Transverse colon (tissue), 4 donors: Measurements from ENCODE around the gene HMG20B. TPM values are rescaled to one million over a fixed set of nuclear protein-coding genes. Genes with fewer than 3 reads are reported as not detected.

Experiments used
- DNase-seq: peaks from one replicate; pipeline ENCODE4 v3.0.0-alpha.2; 2019
- H3K27ac ChIP-seq, 4 donors: fragments of 200-600 bp; sonication (generic); 2 replicates each; pipeline ENCODE4 v1.5.1; 2016 to 2018; ENCODE audit warnings: inconsistent platforms in 4 of 4
- H3K27me3 ChIP-seq: fragments of 200-600 bp; sonication (generic); 2 replicates; pipeline ENCODE4 v1.5.1; 2017; ENCODE audit warnings: inconsistent platforms
- H3K36me3 ChIP-seq, 4 donors: fragments of 200-600 bp; sonication (generic); 2 replicates each; pipeline ENCODE4 v1.5.1; 2017 to 2019; ENCODE audit warnings: inconsistent platforms in 4 of 4
- H3K4me1 ChIP-seq, 4 donors: fragments of 200-600 bp; sonication (generic); 2 replicates each; pipeline ENCODE4 v1.5.1; 2017 to 2020; ENCODE audit warnings: inconsistent platforms in 4 of 4
- H3K4me3 ChIP-seq, 4 donors: fragments of 200-600 bp; sonication (generic); 1 replicate in 1 of 4; 2 replicates in 3 of 4; pipeline versions ENCODE4 v1.5.1 to v1.6.1; 2017 to 2019; ENCODE audit warnings: inconsistent platforms in 4 of 4
- H3K9me3 ChIP-seq, 2 donors: fragments of 200-600 bp; sonication (generic); 2 replicates each; pipeline ENCODE4 v1.5.1; 2017 to 2019; ENCODE audit warnings: inconsistent platforms in 2 of 2
- EP300 ChIP-seq: sonication (generic); formaldehyde crosslinking; IDR thresholded peaks from one replicate; pipeline ENCODE4 v1.6.1; 2017; ENCODE audit warnings: antibody characterized with exemption, low read depth
- POLR2A ChIP-seq: fragments of 450-650 bp; IDR thresholded peaks from one replicate; pipeline ENCODE4 v1.6.1; 2016; ENCODE audit warnings: antibody characterized with exemption, mild to moderate bottlenecking, moderate library complexity
- POLR2AphosphoS5 ChIP-seq, 3 donors: sonication (generic); formaldehyde crosslinking; IDR thresholded peaks; one replicate each; pipeline ENCODE4 v1.6.1; 2016; ENCODE audit warnings: antibody characterized with exemption in 3 of 3
- WGBS, 2 donors: methylation state at CpG; one replicate each; pipeline ENCODE4 v1.1.5; 2018; ENCODE audit warnings: low coverage in 1 of 2; 5-methylcytosine and 5-hydroxymethylcytosine counted together
- in situ Hi-C, 4 donors: fragments of 200-750 bp; cut with MboI; loops; one replicate each; pipeline versions ENCODE4 v1.15.0 to v1.15.1; 2017; ENCODE audit warnings: low sequenced_read_pairs in 3 of 4, low pct_ligation_motif_present in 1 of 4, low pct_unique_long_range_greater_than_20kb in 1 of 4
- intact Hi-C: fragments of 100-400 bp; cut with DNase I; formaldehyde crosslinking; loops from one replicate; pipeline ENCODE4 v1.15.1; 2023; ENCODE audit warnings: low total_unique reads
- total RNA-seq, 4 donors: library from RNA; depleted of rRNA; stranded (reverse); fragments of >200 nt; gene quantifications; one replicate each; pipeline ENCODE4 v1.1.0, GENCODE V29; 2016
- TF ChIP-seq, protein P1 (sequence below), 5 experiments: fragments of 200-600 bp in 3 of 5; fragments of 450-650 bp in 2 of 5; sonication (generic) in 3 of 5; IDR thresholded peaks; 1 replicate in 2 of 5; 2 replicates in 3 of 5; pipeline ENCODE4 v1.5.1; 2016 to 2017; ENCODE audit warnings: antibody characterized with exemption in 5 of 5, inconsistent platforms in 3 of 5, mild to moderate bottlenecking in 2 of 5, moderate library complexity in 1 of 5

The HMG20B gene
- total RNA-seq, 4 donors from 2014 or later: 88.9 to 555 (median 130) TPM

DNA sequence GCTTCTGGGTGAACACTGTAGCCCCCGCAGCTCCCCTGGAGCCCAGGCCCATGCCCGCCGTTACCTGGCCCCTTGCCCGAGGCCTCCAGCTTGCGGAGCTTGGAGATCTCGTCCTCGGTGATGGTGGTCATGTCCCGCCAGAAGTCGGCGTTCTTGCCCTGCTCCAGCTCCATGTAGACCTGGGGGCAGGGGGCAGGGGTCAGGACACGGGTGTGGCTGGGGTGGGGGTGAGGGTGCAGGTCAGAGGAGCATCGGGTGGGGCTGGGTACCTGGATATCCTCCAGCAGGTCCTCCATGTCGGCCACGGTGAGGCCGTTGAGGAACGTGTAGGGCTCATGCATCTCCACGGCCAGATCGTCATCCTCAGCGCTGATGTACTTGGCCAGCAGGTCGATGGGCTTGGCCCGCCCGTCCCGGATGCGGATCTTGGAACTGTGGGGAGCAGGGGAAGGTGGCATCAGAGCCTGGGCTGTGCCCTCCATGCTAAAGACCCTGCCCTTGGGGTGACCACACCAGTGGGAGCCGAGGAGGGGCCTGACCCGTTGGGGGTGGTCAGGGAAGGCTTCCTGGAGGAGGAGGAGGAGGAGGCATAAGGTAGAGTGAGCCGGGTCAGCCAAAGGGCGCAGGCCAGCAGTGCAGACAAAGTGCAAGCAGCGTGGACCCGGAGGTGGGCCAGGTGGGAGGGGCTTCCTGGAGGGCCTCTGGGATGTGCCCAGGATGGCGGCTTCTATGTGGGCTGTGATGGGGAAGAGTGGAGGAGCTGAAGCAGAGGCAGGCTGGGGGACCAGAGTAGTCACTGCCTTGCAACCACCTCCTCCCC is 46.3 kb downstream of the HMG20B start:
- in situ Hi-C loops: no loop called here

DNA sequence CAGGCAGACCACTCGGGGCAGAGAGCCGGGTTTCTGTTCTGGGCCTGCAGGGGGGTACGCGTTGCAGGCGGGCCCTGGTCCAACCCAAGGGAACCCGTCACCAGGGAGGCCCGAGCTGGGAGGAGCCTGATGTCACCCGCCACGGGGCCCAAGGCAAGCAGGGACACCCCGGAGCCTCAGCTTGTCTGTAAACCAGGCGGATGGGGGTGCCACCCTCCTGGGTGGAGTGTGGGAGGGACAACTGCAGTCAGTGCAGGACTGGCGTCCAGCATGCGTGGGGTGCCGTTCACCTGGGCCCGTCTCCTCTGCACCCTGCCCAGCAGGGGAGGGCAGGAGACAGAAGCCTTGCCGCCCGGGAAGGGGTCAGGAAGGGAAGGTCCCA is 46.9 kb downstream of the HMG20B start:
- WGBS, 2 donors: 91% methylated on average over 17 of the region's 17 CpGs; no CpG with 5 or more reads in 1 of the 2 donors
- Histone ChIP-seq H3K27ac (no peak overlapping the region), H3K27me3 (no peaks in the 10 kb centered on the region), H3K9me3 (no peaks in the 10 kb centered on the region), H3K4me1 (peaks cover 0 to 14% (median 5%) of the 10 kb centered on the region in 4 donors), H3K4me3 (no peak overlapping the region), H3K36me3 (no peaks in the 10 kb centered on the region)
- in situ Hi-C loops: no loop called here
- intact Hi-C loops: loop anchor here (5.0 to 10.0 kb wide), 2 partner anchors 77 to 315 kb away; no protein-coding TSS in a partner anchor
- no peak for DNase-seq
- no peak for TF ChIP-seq POLR2AphosphoS5 (IDR thresholded peaks at IDR 0.05)
- TF ChIP-seq EP300: no peak
- TF ChIP-seq, protein P1, sequence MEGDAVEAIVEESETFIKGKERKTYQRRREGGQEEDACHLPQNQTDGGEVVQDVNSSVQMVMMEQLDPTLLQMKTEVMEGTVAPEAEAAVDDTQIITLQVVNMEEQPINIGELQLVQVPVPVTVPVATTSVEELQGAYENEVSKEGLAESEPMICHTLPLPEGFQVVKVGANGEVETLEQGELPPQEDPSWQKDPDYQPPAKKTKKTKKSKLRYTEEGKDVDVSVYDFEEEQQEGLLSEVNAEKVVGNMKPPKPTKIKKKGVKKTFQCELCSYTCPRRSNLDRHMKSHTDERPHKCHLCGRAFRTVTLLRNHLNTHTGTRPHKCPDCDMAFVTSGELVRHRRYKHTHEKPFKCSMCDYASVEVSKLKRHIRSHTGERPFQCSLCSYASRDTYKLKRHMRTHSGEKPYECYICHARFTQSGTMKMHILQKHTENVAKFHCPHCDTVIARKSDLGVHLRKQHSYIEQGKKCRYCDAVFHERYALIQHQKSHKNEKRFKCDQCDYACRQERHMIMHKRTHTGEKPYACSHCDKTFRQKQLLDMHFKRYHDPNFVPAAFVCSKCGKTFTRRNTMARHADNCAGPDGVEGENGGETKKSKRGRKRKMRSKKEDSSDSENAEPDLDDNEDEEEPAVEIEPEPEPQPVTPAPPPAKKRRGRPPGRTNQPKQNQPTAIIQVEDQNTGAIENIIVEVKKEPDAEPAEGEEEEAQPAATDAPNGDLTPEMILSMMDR (IDR thresholded peaks at IDR 0.05): no peak
- TF ChIP-seq POLR2A: no peak

More for the DNA sequence above, 46.3 kb downstream of the HMG20B start:
- Histone ChIP-seq H3K27me3 (no peaks in the 10 kb centered on the region), H3K9me3 (no peaks in the 10 kb centered on the region), H3K36me3 (no peaks in the 10 kb centered on the region), H3K4me1 (peaks cover 0 to 9% (median 4%) of the 10 kb centered on the region in 4 donors), H3K4me3 (no peak overlapping the region), H3K27ac (no peak overlapping the region)
- intact Hi-C loops: loop anchor here (5.0 to 10.0 kb wide), 2 partner anchors 77 to 314 kb away; no protein-coding TSS in a partner anchor
- no peak for TF ChIP-seq POLR2A
- TF ChIP-seq, protein P1 (IDR thresholded peaks at IDR 0.05): peak in 2 of 5 experiments; percentile 14
- DNase-seq: no peak
- 80 to 88% methylated on average over 1 to 28 of the region's 31 CpGs for WGBS, 2 donors

DNA sequence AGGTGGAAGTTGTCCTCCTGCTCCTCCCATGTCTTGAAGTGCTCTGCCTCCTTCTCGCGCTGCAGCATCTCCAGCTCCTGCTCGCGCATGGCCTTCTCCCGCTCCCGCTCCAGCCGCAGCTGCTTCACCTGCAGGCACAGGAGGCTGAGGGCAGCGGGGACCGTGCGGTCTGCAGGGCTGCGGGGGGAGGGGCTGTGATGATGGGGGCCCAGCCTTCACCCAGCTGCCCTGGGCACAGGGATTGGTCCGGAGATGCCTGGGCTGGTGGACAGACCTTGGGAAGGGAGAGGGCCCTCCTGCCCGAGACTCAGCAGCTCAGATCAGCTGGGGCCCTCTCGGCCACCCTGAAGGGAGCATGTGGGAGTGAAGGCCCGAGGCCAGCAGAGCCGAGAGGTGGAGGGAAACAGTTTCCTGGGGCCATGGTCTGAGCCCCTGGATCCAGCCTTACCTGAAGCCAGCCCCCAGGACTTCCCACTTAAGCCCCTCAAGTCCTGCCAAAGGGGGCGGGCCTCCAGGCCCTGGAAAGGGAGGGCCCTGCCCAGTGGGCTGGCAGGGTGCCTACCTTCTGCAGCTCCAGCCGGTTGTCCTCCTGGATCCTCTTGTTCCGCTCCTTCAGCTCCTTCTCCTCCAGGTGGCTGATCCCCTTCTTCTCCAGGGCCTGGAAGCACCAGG is 47.5 kb downstream of the HMG20B start:
- no peaks in the 10 kb centered on the region for H3K27me3 ChIP-seq
- WGBS, 2 donors: 84% methylated on average over 19 of the region's 19 CpGs; no CpG with 5 or more reads in 1 of the 2 donors
- DNase-seq: no peak
- in situ Hi-C loops (no loop called here), intact Hi-C loops (no loop called here)
- no peaks in the 10 kb centered on the region for H3K9me3 ChIP-seq
- no peak overlapping the region for H3K27ac ChIP-seq
- no peak overlapping the region for H3K4me3 ChIP-seq
- TF ChIP-seq POLR2A (no peak), EP300 (no peak), POLR2AphosphoS5 (IDR thresholded peaks at IDR 0.05) (no peak)
- TF ChIP-seq, protein P1 (IDR thresholded peaks at IDR 0.05): no peak
- H3K4me1 ChIP-seq: peaks cover 7 to 21% (median 12%) of the 10 kb centered on the region in 4 donors
- H3K36me3 ChIP-seq: no peaks in the 10 kb centered on the region

- 90% methylated on average over 22 of the region's 24 CpGs; no CpG with 5 or more reads in 1 of the 2 donors for WGBS, 2 donors
- no peak for DNase-seq
- in situ Hi-C loops: no loop called here
- Histone ChIP-seq H3K4me1 (peaks cover 14 to 28% (median 19%) of the 10 kb centered on the region in 4 donors), H3K27me3 (no peaks in the 10 kb centered on the region), H3K9me3 (no peaks in the 10 kb centered on the region), H3K27ac (no peak overlapping the region), H3K36me3 (no peaks in the 10 kb centered on the region), H3K4me3 (no peak overlapping the region)
- TF ChIP-seq POLR2A (no peak), POLR2AphosphoS5 (IDR thresholded peaks at IDR 0.05) (no peak), EP300 (no peak)
- TF ChIP-seq, protein P1 (IDR thresholded peaks at IDR 0.05): no peak
- intact Hi-C loops: no loop called here
Measured at GRCh38 chr19:3620817-3621547, 48.2 kb downstream of the HMG20B start.
